Measurements from ENCODE around the gene NBPF20. TPM values are rescaled to one million over a fixed set of nuclear protein-coding genes. Genes with fewer than 3 reads are reported as not detected.
"Not testable (repeated sequence)": the region's sequence is repeated elsewhere in the genome, so short reads cannot be mapped to it uniquely, and the experiment has no call there.

Gene NBPF20
- total and polyA plus RNA-seq, 7 donors: 0.11 to 1.4 (median 0.68) TPM

GRCh38 chr1:145424612-145425435, 579 bp downstream of the NBPF20 start:
- peaks cover 0 to 30% (median 3%) of the 10 kb centered on the region in 3 donors for H3K27me3 ChIP-seq (ENCODE audit: insufficient read depth in 3 of 3, low read length in 2 of 3)
- 1 to 2% (median 1%) methylated on average over 27 to 37 of the region's 59 CpGs for WGBS, 3 donors
- H3K36me3 ChIP-seq (ENCODE audit: insufficient read depth in 1 of 2, low read depth in 1 of 2); H3K4me1 ChIP-seq; H3K9me3 ChIP-seq; intact Hi-C loops (cut with DNase I): not testable (repeated sequence)
- peak overlapping the region; percentile 78 for H3K4me3 ChIP-seq
- H3K27ac ChIP-seq: peak overlapping the region; percentile 46
- ATAC-seq (peak; percentile 54 to 89 (median 76)), DNase-seq (peak in 1 of 2 donors; percentile 41)

- intact Hi-C loops (cut with DNase I); H3K27me3 ChIP-seq (ENCODE audit: insufficient read depth in 3 of 3, low read length in 2 of 3); DNase-seq; H3K4me3 ChIP-seq; ATAC-seq; H3K9me3 ChIP-seq; H3K27ac ChIP-seq; H3K36me3 ChIP-seq (ENCODE audit: insufficient read depth in 1 of 2, low read depth in 1 of 2); H3K4me1 ChIP-seq: not testable (repeated sequence)
- 71 to 85% (median 81%) methylated on average over 4 to 6 of the region's 8 CpGs for WGBS, 3 donors
These were observed 10.3 kb downstream of the NBPF20 start for GRCh38 chr1:145415149-145415548.

DNA sequence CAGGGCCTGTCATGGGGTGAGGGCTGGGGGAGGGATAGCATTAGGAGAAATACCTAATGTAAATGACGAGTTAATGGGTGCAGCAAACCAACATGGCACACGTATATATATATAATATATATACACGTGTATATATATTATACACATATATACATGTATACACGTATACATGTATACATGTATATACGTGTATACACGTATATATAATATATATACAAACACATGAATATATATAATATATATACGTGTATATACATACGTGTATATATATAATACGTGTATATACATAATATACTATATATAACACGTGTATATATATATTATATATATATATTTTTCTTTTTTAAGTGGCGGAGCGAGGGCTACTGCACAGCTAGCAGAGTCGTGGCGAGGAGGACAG, 18.1 kb downstream of the NBPF20 start:
- 92 to 96% (median 94%) methylated on average over 13 to 14 of the region's 14 CpGs for WGBS, 3 donors
- H3K27ac ChIP-seq; H3K9me3 ChIP-seq; intact Hi-C loops (cut with DNase I); DNase-seq; H3K4me1 ChIP-seq; H3K4me3 ChIP-seq; H3K27me3 ChIP-seq (ENCODE audit: insufficient read depth in 3 of 3, low read length in 2 of 3); ATAC-seq; H3K36me3 ChIP-seq (ENCODE audit: insufficient read depth in 1 of 2, low read depth in 1 of 2): not testable (repeated sequence)

GRCh38 chr1:145404949-145405348, 20.5 kb downstream of the NBPF20 start:
- intact Hi-C loops (cut with DNase I); H3K4me3 ChIP-seq; H3K27me3 ChIP-seq (ENCODE audit: insufficient read depth in 3 of 3, low read length in 2 of 3); H3K9me3 ChIP-seq; H3K36me3 ChIP-seq (ENCODE audit: insufficient read depth in 1 of 2, low read depth in 1 of 2); ATAC-seq; DNase-seq; H3K27ac ChIP-seq; H3K4me1 ChIP-seq: not testable (repeated sequence)
- 35 to 45% (median 44%) methylated on average over 4 of the region's 7 CpGs for WGBS, 3 donors

- H3K9me3 ChIP-seq; H3K36me3 ChIP-seq (ENCODE audit: insufficient read depth in 1 of 2, low read depth in 1 of 2); intact Hi-C loops (cut with DNase I); H3K4me3 ChIP-seq; H3K27me3 ChIP-seq (ENCODE audit: insufficient read depth in 3 of 3, low read length in 2 of 3); H3K4me1 ChIP-seq; H3K27ac ChIP-seq; ATAC-seq: not testable (repeated sequence)
- DNase-seq: peak in 1 of 2 donors; percentile 6
- WGBS, 3 donors: 25 to 62% (median 42%) methylated on average over 6 of the region's 6 CpGs
These were observed 24.7 kb downstream of the NBPF20 start for GRCh38 chr1:145400701-145401100.

Other genes with a start within 250 kb of the NBPF20 start
- gene PPIAL4D, start 183.4 kb downstream of the NBPF20 start, total RNA-seq: not detected
- not detected for gene PPIAL4D, start 183.4 kb downstream of the NBPF20 start, polyA plus RNA-seq
- 10 to 100 TPM in 3 of 4 donors, 1 to 10 TPM in 1; 7.6 to 12.8 (median 11.3) TPM for gene GPR89A, start 182.4 kb upstream of the NBPF20 start, total RNA-seq
- gene GPR89A, start 182.4 kb upstream of the NBPF20 start, polyA plus RNA-seq: 10 to 100 TPM in 2 of 3 donors, 1 to 10 TPM in 1; 8.4 to 12.0 (median 11.1) TPM

Data from psoas muscle (tissue), 8 donors.